A549 (cell line): Measurements from ENCODE around the gene PNRC2. TPM values are rescaled to one million over a fixed set of nuclear protein-coding genes. Genes with fewer than 3 reads are reported as not detected.

Source experiments
- ATAC-seq, 2 experiments: fragments of 200-7000 bp in 1 of 2; fragments of >200 bp in 1 of 2; cut with Nextera tagmentation in 1 of 2; cut with Tn5 transposase in 1 of 2; 3 replicates each; pipeline versions ENCODE4 v1.8.0 to v1.9.1; 2018 to 2020; ENCODE audit warnings: mild to moderate bottlenecking in 1 of 2, moderate library complexity in 1 of 2
- CTCF ChIA-PET: fragments of 300-600 bp; sonication (Branson Sonifier 250); formaldehyde crosslinking; extraction: SDS; loops from one replicate; lab custom pipeline; 2021; ENCODE audit warnings: antibody characterized with exemption, inconsistent platforms; lab: Yijun Ruan, JAX
- POLR2A ChIA-PET: fragments of 350-600 bp; formaldehyde crosslinking; extraction: SDS; loops from one replicate; lab custom pipeline; 2021; ENCODE audit warnings: antibody characterized with exemption, inconsistent platforms; lab: Yijun Ruan, JAX
- DNase-seq, 2 experiments: peaks; one replicate each; pipeline versions ENCODE4 v3.0.0 to v3.0.0-alpha.2; 2011 to 2016; ENCODE audit warnings: low read depth in 1 of 2, low spot score in 1 of 2
- FAIRE-seq: peaks from 2 replicates; lab custom pipeline; 2011; peaks lifted over from hg19 to GRCh38; lab: Jason Lieb, UNC
- H3K27ac ChIP-seq, 2 experiments: fragments of >200 bp; sonication (Bioruptor Twin); formaldehyde crosslinking; 3 replicates each; pipeline ENCODE4 v1.5.1; 2016 to 2017
- H3K4me1 ChIP-seq: fragments of >200 bp; sonication (Bioruptor Twin); formaldehyde crosslinking; 3 replicates; pipeline ENCODE4 v1.6.1; 2016
- H3K4me2 ChIP-seq: fragments of >200 bp; sonication (Bioruptor Twin); formaldehyde crosslinking; 3 replicates; pipeline ENCODE4 v1.6.1; 2016
- H3K4me3 ChIP-seq: fragments of >200 bp; sonication (Bioruptor Twin); formaldehyde crosslinking; 3 replicates; pipeline ENCODE4 v1.5.1; 2016
- H3K9me3 ChIP-seq: fragments of >200 bp; sonication (Bioruptor Twin); formaldehyde crosslinking; 3 replicates; pipeline ENCODE4 v1.6.1; 2016
- CEBPB ChIP-seq, 2 experiments: fragments of >200 bp in 1 of 2; sonication (Bioruptor Twin) in 1 of 2; formaldehyde crosslinking in 1 of 2; IDR thresholded peaks; 2 replicates each; pipeline ENCODE4 v1.6.1; 2012 to 2016
- EHF ChIP-seq: fragments of 250-450 bp; sonication (Bioruptor Pico); IDR thresholded peaks from 2 replicates; pipeline ENCODE4 v1.5.0; 2020; ENCODE audit warnings: mild to moderate bottlenecking
- EHMT2 ChIP-seq: fragments of 200-600 bp; sonication (generic); IDR thresholded peaks from 2 replicates; pipeline ENCODE4 v1.6.1; 2016; ENCODE audit warnings: antibody characterized with exemption, low read depth, mild to moderate bottlenecking, moderate library complexity
- ESRRA ChIP-seq: fragments of 150-350 bp; IDR thresholded peaks from 2 replicates; pipeline ENCODE4 v1.6.1; 2014; ENCODE audit warnings: mild to moderate bottlenecking, low read length, borderline replicate concordance
- FOSB ChIP-seq: fragments of 250-450 bp; sonication (Bioruptor Pico); IDR thresholded peaks from 2 replicates; pipeline ENCODE4 v1.5.0; 2020; ENCODE audit warnings: mild to moderate bottlenecking, moderate library complexity
- FOSL2 ChIP-seq, 2 experiments: fragments of 450-650 bp in 1 of 2; fragments of >200 bp in 1 of 2; sonication (Bioruptor Twin) in 1 of 2; formaldehyde crosslinking; IDR thresholded peaks; 2 replicates each; pipeline versions ENCODE4 v1.5.0 to v1.6.1; 2016 to 2020; ENCODE audit warnings: mild to moderate bottlenecking in 1 of 2, moderate library complexity in 1 of 2
- HEYL ChIP-seq: fragments of 250-450 bp; sonication (Bioruptor Pico); IDR thresholded peaks from 2 replicates; pipeline ENCODE4 v1.8.0; 2021; ENCODE audit warnings: mild to moderate bottlenecking, moderate library complexity
- HOXA7 ChIP-seq: fragments of 250-450 bp; sonication (Bioruptor Pico); IDR thresholded peaks from 2 replicates; pipeline ENCODE4 v1.5.0; 2020; ENCODE audit warnings: mild to moderate bottlenecking, moderate library complexity
- HOXB5 ChIP-seq: fragments of 250-450 bp; sonication (Bioruptor Pico); IDR thresholded peaks from 2 replicates; pipeline ENCODE4 v1.5.0; 2020; ENCODE audit warnings: mild to moderate bottlenecking, moderate library complexity
- NFE2L2 ChIP-seq: fragments of 150-350 bp; conservative IDR thresholded peaks from 2 replicates; pipeline ENCODE4 v1.6.1; 2014; ENCODE audit warnings: low read length
- NR3C1 ChIP-seq: fragments of >200 bp; sonication (Bioruptor Twin); formaldehyde crosslinking; IDR thresholded peaks from 3 replicates; pipeline ENCODE4 v1.6.1; 2017
- PHF8 ChIP-seq: fragments of 200-600 bp; sonication (generic); IDR thresholded peaks from 2 replicates; pipeline ENCODE4 v1.6.1; 2016; ENCODE audit warnings: low read depth, mild to moderate bottlenecking, antibody characterized with exemption, moderate library complexity, borderline replicate concordance
- RFX5 ChIP-seq: fragments of 450-650 bp; IDR thresholded peaks from 2 replicates; pipeline ENCODE4 v1.7.1; 2014; ENCODE audit warnings: antibody characterized with exemption, mild to moderate bottlenecking, moderate library complexity
- SMC3 ChIP-seq: fragments of >200 bp; sonication (Bioruptor Twin); formaldehyde crosslinking; IDR thresholded peaks from 3 replicates; pipeline ENCODE4 v1.6.1; 2018; ENCODE audit warnings: inconsistent platforms
- ZFP36 ChIP-seq: fragments of 450-650 bp; IDR thresholded peaks from 2 replicates; pipeline ENCODE4 v1.6.1; 2014; ENCODE audit warnings: borderline replicate concordance; ENCODE audit not compliant: partially characterized antibody
- ZNF302 ChIP-seq: fragments of 250-450 bp; sonication (Bioruptor Pico); IDR thresholded peaks from 2 replicates; pipeline ENCODE4 v1.9.0; 2021; ENCODE audit warnings: inconsistent platforms, mild to moderate bottlenecking, moderate library complexity
- WGBS: methylation state at CpG from one replicate; pipeline ENCODE4 v1.1.6; 2017; ENCODE audit errors: missing lambda C conversion rate; 5-methylcytosine and 5-hydroxymethylcytosine counted together
- polyA plus RNA-seq, 4 experiments: library from polyadenylated mRNA; depleted of rRNA in 3 of 4; stranded (reverse); fragments of >200 nt; fragmentation: RNase III in 1 of 4; extraction: RNeasy Plus Mini Kit Qiagen cat#74134 plus additional on column Dnase treatment in 1 of 4; gene quantifications; 2 replicates in 3 of 4; 3 replicates in 1 of 4; pipeline ENCODE4 v1.2.3, GENCODE V29; 2011 to 2017
- TF ChIP-seq, protein P1 (sequence below): fragments of >200 bp; sonication (Bioruptor Twin); formaldehyde crosslinking; IDR thresholded peaks from 2 replicates; pipeline ENCODE4 v1.6.1; 2016
- TF ChIP-seq, protein P2 (sequence below): fragments of 250-450 bp; sonication (Bioruptor Pico); IDR thresholded peaks from 2 replicates; pipeline ENCODE4 v1.5.0; 2021; ENCODE audit warnings: mild to moderate bottlenecking, moderate library complexity, borderline replicate concordance
- TF ChIP-seq, protein P3 (sequence below): fragments of 450-650 bp; IDR thresholded peaks from 2 replicates; pipeline ENCODE4 v1.6.1; 2014; ENCODE audit warnings: antibody characterized with exemption
- TF ChIP-seq, protein P4 (sequence below): fragments of 250-450 bp; sonication (Bioruptor Pico); IDR thresholded peaks from 2 replicates; pipeline ENCODE4 v1.5.0; 2020; ENCODE audit warnings: low read depth, mild to moderate bottlenecking, moderate library complexity

PNRC2 gene
- polyA plus RNA-seq, 2 of the 4 experiments (the other 2 are of a cell fraction), result 36.1 to 106 TPM

DNA sequence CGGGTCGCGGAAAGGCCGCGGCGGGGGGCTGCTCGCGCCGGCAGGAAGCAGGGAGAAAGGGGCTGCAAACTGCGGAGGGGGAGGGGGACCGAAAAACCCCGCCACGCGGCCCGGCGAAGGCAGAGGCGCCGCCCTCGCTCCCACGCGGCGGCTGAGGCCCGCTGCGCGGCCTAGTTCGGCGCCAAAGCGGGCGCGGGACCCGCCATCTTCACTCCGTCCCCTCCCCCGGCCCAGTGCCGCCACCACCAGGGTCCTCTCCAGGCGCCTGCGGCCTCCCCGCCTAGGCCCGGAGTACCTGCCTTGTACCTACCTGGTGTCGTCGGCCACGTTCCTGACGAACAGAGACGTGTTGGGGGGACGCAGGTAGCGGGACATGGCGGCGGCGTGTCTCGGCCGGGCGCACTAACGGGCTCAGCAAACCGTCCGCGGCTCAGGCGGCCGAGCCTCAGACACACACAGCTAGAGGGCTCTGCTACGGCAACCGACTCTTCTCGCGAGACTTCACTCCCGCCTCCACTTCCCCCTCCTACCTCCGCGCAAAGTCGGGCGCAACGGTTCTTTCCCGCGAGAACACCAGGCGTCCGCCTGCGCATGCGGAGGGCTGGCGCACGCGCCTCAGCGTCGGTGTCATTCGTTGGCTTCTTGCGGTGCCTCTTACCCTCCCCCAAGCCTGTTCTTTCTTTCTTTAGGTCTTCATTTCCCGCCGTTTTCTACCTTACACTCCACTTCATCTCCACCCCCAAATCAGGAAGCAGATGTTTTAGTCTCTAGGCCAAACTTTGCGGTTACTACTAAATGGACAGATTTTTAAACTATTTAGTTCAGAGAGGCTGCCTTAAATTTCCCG, 20.5 kb downstream of the PNRC2 start, which contains the start of gene SRSF10 (continued):
- no peak for TF ChIP-seq HEYL (CRISPR knock-in tag)

DNA sequence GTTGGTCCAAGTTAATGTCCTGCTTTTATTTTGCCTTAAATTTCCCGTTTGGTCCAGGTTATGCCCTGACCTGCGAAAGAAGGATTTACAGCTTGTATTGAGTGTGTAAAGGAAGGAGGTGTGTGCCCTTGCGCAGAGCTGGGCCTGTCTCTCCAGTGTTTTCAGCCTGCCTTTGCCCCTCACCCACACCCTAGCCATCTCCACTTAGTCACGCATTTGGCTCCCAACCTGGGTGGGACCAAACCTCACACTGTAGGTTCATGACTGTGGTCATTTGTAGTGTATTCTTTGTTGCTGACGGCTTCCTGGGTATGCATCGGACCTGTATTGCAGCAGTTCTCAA, 21.1 kb downstream of the PNRC2 start:
- Histone ChIP-seq H3K27ac (peak overlapping the region; percentile 98 to 100), H3K4me3 (peak overlapping the region; percentile 97; the same call in 2 of the 3 replicates), H3K4me1 (peaks cover 52% of the 10 kb centered on the region), H3K4me2 (peak overlapping the region; percentile 85), H3K9me3 (no peaks in the 10 kb centered on the region)
- FAIRE-seq, result no peak
- WGBS, result 54% methylated on average over 6 of the region's 6 CpGs
- DNase-seq, result peak in 1 of 2 experiments; percentile 47
- POLR2A ChIA-PET, result interaction anchor here (0.6 to 1.5 kb wide), 11 partner anchors 16 to 66 kb away, joined by 3 to 13 read pairs (median 5); no protein-coding TSS in a partner anchor
- CTCF ChIA-PET, result interaction anchor here (0.7 to 2.3 kb wide), 7 partner anchors 8 to 62 kb away, joined by 3 to 7 read pairs (median 5); no protein-coding TSS in a partner anchor
- TF ChIP-seq NFE2L2 (no peak), ESRRA (no peak), CEBPB (IDR thresholded peaks at IDR 0.05) (no peak), HOXA7 (CRISPR knock-in tag) (no peak), EHMT2 (no peak), NR3C1 (no peak), FOSL2 (IDR thresholded peaks at IDR 0.05) (no peak), FOSL2 (CRISPR knock-in tag; IDR thresholded peaks at IDR 0.05) (no peak), FOSB (CRISPR knock-in tag) (no peak), HEYL (CRISPR knock-in tag) (no peak), RFX5 (no peak), HOXB5 (CRISPR knock-in tag) (no peak), PHF8 (no peak), EHF (CRISPR knock-in tag) (no peak), ZNF302 (no peak), SMC3 (no peak), ZFP36 (no peak)
- TF ChIP-seq, protein P1, sequence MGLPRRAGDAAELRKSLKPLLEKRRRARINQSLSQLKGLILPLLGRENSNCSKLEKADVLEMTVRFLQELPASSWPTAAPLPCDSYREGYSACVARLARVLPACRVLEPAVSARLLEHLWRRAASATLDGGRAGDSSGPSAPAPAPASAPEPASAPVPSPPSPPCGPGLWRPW, result no peak
- TF ChIP-seq, protein P2, sequence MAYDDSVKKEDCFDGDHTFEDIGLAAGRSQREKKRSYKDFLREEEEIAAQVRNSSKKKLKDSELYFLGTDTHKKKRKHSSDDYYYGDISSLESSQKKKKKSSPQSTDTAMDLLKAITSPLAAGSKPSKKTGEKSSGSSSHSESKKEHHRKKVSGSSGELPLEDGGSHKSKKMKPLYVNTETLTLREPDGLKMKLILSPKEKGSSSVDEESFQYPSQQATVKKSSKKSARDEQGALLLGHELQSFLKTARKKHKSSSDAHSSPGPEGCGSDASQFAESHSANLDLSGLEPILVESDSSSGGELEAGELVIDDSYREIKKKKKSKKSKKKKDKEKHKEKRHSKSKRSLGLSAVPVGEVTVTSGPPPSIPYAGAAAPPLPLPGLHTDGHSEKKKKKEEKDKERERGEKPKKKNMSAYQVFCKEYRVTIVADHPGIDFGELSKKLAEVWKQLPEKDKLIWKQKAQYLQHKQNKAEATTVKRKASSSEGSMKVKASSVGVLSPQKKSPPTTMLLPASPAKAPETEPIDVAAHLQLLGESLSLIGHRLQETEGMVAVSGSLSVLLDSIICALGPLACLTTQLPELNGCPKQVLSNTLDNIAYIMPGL (CRISPR knock-in tag), result no peak
- TF ChIP-seq, protein P3, sequence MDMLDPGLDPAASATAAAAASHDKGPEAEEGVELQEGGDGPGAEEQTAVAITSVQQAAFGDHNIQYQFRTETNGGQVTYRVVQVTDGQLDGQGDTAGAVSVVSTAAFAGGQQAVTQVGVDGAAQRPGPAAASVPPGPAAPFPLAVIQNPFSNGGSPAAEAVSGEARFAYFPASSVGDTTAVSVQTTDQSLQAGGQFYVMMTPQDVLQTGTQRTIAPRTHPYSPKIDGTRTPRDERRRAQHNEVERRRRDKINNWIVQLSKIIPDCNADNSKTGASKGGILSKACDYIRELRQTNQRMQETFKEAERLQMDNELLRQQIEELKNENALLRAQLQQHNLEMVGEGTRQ, result no peak
- TF ChIP-seq, protein P4, sequence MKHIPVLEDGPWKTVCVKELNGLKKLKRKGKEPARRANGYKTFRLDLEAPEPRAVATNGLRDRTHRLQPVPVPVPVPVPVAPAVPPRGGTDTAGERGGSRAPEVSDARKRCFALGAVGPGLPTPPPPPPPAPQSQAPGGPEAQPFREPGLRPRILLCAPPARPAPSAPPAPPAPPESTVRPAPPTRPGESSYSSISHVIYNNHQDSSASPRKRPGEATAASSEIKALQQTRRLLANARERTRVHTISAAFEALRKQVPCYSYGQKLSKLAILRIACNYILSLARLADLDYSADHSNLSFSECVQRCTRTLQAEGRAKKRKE (CRISPR knock-in tag), result no peak
- ATAC-seq, result peak; percentile 38 to 41; a peak in 4 of 6 replicates
